ENCODE data around the gene SET. TPM values are rescaled to one million over a fixed set of nuclear protein-coding genes. Genes with fewer than 3 reads are reported as not detected.
A peak's percentile ranks its signal among the peaks of the same experiment; 100 is the strongest.

The SET gene
- total and polyA plus RNA-seq, 2 of the 13 experiments (the other 11 are each of a cell fraction or from before 2014, with no cell fraction given): 94.2 to 611 TPM

DNA sequence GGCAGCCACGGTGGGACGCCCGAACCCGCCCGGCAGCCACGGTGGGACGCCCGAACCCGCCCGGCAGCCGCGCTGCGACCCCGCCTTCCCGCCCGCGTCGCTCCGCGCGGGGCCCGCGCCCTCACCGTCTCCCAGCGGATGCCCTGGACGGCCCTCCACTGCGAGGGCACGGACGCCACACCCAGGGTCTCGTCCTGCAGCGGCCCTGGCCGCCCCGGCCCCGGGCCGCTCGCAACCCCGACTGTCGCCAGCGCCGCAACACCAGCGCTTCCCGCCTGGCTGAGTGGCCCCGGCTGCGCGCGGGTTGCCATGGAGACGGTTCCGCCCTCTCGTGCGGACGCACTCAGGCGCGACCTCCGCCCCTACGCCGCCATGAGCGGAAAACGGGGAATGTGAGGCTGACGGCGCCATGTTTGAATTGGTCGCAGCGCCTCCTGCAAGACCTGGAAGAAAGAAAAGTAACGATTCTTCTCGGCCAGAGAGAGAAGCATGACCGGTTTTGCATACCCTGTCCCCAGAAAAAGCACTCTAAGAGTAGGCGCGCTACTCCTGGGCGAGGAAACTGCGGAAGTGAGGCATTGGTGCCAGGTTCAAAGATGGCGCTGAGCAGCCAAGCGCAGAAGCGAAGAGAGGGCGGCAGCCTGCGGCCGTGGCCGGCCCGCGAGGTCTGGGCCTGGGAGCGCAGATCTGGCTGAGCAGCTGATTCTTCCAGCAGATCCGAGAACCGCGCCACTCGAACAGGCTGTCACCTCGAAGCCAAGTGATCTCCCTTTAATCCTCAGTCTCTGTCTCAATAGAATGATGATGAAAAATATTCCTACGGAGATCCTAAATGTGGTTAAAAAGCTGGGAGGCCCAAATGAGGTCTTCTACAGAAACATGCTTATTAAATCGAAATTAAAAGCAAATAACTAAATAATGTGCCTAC is 32.3 kb upstream of the SET start, which contains the start of gene DYNC2I2 (continued):
- TF ChIP-seq, protein P1, sequence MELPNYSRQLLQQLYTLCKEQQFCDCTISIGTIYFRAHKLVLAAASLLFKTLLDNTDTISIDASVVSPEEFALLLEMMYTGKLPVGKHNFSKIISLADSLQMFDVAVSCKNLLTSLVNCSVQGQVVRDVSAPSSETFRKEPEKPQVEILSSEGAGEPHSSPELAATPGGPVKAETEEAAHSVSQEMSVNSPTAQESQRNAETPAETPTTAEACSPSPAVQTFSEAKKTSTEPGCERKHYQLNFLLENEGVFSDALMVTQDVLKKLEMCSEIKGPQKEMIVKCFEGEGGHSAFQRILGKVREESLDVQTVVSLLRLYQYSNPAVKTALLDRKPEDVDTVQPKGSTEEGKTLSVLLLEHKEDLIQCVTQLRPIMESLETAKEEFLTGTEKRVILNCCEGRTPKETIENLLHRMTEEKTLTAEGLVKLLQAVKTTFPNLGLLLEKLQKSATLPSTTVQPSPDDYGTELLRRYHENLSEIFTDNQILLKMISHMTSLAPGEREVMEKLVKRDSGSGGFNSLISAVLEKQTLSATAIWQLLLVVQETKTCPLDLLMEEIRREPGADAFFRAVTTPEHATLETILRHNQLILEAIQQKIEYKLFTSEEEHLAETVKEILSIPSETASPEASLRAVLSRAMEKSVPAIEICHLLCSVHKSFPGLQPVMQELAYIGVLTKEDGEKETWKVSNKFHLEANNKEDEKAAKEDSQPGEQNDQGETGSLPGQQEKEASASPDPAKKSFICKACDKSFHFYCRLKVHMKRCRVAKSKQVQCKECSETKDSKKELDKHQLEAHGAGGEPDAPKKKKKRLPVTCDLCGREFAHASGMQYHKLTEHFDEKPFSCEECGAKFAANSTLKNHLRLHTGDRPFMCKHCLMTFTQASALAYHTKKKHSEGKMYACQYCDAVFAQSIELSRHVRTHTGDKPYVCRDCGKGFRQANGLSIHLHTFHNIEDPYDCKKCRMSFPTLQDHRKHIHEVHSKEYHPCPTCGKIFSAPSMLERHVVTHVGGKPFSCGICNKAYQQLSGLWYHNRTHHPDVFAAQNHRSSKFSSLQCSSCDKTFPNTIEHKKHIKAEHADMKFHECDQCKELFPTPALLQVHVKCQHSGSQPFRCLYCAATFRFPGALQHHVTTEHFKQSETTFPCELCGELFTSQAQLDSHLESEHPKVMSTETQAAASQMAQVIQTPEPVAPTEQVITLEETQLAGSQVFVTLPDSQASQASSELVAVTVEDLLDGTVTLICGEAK (IDR thresholded peaks at IDR 0.05): no peak
- TF ChIP-seq, protein P1 (CRISPR knock-in tag; IDR thresholded peaks at IDR 0.05): peak; percentile 76
- TF ChIP-seq HOXA9 (CRISPR knock-in tag; IDR thresholded peaks at IDR 0.05; ENCODE audit: borderline replicate concordance) (no peak), ZNF577 (CRISPR knock-in tag; IDR thresholded peaks at IDR 0.05; ENCODE audit: borderline replicate concordance, low read depth) (no peak), KLF16 (CRISPR knock-in tag; IDR thresholded peaks at IDR 0.05) (peak in 1 of 2 experiments; percentile 86; a peak in 2 of 4 replicates), ZNF83 (CRISPR knock-in tag; IDR thresholded peaks at IDR 0.05; ENCODE audit: borderline replicate concordance) (peak; percentile 52; the same call in 1 of the 2 replicates), ZBTB21 (CRISPR knock-in tag; IDR thresholded peaks at IDR 0.05) (no peak), ZFP1 (CRISPR knock-in tag; IDR thresholded peaks at IDR 0.05) (peak; percentile 78), PRMT3 (CRISPR knock-in tag; IDR thresholded peaks at IDR 0.05; ENCODE audit: borderline replicate concordance, low read depth) (no peak)
- TF ChIP-seq, protein P2, sequence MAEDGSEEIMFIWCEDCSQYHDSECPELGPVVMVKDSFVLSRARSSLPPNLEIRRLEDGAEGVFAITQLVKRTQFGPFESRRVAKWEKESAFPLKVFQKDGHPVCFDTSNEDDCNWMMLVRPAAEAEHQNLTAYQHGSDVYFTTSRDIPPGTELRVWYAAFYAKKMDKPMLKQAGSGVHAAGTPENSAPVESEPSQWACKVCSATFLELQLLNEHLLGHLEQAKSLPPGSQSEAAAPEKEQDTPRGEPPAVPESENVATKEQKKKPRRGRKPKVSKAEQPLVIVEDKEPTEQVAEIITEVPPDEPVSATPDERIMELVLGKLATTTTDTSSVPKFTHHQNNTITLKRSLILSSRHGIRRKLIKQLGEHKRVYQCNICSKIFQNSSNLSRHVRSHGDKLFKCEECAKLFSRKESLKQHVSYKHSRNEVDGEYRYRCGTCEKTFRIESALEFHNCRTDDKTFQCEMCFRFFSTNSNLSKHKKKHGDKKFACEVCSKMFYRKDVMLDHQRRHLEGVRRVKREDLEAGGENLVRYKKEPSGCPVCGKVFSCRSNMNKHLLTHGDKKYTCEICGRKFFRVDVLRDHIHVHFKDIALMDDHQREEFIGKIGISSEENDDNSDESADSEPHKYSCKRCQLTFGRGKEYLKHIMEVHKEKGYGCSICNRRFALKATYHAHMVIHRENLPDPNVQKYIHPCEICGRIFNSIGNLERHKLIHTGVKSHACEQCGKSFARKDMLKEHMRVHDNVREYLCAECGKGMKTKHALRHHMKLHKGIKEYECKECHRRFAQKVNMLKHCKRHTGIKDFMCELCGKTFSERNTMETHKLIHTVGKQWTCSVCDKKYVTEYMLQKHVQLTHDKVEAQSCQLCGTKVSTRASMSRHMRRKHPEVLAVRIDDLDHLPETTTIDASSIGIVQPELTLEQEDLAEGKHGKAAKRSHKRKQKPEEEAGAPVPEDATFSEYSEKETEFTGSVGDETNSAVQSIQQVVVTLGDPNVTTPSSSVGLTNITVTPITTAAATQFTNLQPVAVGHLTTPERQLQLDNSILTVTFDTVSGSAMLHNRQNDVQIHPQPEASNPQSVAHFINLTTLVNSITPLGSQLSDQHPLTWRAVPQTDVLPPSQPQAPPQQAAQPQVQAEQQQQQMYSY (CRISPR knock-in tag; IDR thresholded peaks at IDR 0.05): peak; percentile 43; the same call in 1 of the 2 replicates
- TF ChIP-seq, protein P3, sequence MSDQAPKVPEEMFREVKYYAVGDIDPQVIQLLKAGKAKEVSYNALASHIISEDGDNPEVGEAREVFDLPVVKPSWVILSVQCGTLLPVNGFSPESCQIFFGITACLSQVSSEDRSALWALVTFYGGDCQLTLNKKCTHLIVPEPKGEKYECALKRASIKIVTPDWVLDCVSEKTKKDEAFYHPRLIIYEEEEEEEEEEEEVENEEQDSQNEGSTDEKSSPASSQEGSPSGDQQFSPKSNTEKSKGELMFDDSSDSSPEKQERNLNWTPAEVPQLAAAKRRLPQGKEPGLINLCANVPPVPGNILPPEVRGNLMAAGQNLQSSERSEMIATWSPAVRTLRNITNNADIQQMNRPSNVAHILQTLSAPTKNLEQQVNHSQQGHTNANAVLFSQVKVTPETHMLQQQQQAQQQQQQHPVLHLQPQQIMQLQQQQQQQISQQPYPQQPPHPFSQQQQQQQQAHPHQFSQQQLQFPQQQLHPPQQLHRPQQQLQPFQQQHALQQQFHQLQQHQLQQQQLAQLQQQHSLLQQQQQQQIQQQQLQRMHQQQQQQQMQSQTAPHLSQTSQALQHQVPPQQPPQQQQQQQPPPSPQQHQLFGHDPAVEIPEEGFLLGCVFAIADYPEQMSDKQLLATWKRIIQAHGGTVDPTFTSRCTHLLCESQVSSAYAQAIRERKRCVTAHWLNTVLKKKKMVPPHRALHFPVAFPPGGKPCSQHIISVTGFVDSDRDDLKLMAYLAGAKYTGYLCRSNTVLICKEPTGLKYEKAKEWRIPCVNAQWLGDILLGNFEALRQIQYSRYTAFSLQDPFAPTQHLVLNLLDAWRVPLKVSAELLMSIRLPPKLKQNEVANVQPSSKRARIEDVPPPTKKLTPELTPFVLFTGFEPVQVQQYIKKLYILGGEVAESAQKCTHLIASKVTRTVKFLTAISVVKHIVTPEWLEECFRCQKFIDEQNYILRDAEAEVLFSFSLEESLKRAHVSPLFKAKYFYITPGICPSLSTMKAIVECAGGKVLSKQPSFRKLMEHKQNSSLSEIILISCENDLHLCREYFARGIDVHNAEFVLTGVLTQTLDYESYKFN (CRISPR knock-in tag; conservative IDR thresholded peaks at IDR 0.05): peak; percentile 68
